ENCODE results near the gene CPED1.

The CPED1 gene

DNA sequence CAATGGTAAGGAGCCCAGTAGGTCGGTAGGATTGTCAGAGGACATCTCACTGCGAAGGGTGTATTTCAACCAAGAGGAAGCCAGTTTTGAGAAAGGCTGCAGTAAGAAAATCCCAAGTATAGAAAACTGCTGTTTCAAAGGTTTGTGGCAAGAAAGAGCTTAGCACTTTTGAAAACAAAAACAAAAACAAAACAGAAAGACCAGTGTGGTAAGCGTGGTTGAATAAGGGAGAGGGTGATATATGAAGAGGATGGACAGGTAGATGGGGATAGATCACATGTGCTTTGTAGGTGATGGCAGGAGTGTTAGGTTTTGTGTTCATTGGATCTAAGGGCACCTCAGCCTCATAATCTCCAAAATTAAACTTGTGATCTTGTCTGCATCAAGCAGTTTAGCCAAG is 198.7 kb downstream of the CPED1 start (continued):
- TF ChIP-seq ZNF223 (tag by site-specific recombination; IDR thresholded peaks at IDR 0.05) = no peak
- no peak for TF ChIP-seq ZBTB17 (tag by site-specific recombination; IDR thresholded peaks at IDR 0.05)
- TF ChIP-seq, protein P1, sequence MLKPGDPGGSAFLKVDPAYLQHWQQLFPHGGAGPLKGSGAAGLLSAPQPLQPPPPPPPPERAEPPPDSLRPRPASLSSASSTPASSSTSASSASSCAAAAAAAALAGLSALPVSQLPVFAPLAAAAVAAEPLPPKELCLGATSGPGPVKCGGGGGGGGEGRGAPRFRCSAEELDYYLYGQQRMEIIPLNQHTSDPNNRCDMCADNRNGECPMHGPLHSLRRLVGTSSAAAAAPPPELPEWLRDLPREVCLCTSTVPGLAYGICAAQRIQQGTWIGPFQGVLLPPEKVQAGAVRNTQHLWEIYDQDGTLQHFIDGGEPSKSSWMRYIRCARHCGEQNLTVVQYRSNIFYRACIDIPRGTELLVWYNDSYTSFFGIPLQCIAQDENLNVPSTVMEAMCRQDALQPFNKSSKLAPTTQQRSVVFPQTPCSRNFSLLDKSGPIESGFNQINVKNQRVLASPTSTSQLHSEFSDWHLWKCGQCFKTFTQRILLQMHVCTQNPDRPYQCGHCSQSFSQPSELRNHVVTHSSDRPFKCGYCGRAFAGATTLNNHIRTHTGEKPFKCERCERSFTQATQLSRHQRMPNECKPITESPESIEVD (tag by site-specific recombination; IDR thresholded peaks at IDR 0.05) = no peak
- TF ChIP-seq ZNF423 (tag by site-specific recombination; IDR thresholded peaks at IDR 0.05) = no peak
- no peak for TF ChIP-seq ZNF433 (tag by site-specific recombination; IDR thresholded peaks at IDR 0.05; ENCODE audit: low read depth)

DNA sequence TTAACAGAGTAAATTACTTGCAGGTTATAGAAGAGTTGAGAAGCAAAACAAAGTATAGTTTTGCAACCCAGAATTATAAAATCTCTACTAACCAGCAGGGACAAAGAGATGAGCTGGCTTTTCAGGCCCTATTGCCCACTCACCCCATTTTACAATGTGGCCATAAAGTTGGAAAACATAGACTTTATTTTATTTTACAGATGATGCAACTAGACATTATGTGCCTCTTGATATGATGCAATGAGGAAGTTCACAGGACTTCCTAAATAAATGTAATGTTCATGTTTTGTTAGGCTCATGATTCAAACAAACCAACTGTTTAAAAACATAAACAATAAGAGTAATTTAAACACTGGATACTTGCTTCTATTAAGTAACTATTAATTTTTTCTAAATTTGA is 199.2 kb downstream of the CPED1 start:
- ChIA-PET POLR2A (no interaction called here), CTCF (no interaction called here)
- TF ChIP-seq, protein P2, sequence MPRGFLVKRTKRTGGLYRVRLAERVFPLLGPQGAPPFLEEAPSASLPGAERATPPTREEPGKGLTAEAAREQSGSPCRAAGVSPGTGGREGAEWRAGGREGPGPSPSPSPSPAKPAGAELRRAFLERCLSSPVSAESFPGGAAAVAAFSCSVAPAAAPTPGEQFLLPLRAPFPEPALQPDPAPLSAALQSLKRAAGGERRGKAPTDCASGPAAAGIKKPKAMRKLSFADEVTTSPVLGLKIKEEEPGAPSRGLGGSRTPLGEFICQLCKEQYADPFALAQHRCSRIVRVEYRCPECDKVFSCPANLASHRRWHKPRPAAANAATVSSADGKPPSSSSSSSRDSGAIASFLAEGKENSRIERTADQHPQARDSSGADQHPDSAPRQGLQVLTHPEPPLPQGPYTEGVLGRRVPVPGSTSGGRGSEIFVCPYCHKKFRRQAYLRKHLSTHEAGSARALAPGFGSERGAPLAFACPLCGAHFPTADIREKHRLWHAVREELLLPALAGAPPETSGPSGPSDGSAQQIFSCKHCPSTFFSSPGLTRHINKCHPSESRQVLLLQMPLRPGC (tag by site-specific recombination; IDR thresholded peaks at IDR 0.05) = no peak
- TF ChIP-seq, protein P3, sequence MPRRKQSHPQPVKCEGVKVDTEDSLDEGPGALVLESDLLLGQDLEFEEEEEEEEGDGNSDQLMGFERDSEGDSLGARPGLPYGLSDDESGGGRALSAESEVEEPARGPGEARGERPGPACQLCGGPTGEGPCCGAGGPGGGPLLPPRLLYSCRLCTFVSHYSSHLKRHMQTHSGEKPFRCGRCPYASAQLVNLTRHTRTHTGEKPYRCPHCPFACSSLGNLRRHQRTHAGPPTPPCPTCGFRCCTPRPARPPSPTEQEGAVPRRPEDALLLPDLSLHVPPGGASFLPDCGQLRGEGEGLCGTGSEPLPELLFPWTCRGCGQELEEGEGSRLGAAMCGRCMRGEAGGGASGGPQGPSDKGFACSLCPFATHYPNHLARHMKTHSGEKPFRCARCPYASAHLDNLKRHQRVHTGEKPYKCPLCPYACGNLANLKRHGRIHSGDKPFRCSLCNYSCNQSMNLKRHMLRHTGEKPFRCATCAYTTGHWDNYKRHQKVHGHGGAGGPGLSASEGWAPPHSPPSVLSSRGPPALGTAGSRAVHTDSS (tag by site-specific recombination; IDR thresholded peaks at IDR 0.05) = no peak
- TF ChIP-seq, protein P4, sequence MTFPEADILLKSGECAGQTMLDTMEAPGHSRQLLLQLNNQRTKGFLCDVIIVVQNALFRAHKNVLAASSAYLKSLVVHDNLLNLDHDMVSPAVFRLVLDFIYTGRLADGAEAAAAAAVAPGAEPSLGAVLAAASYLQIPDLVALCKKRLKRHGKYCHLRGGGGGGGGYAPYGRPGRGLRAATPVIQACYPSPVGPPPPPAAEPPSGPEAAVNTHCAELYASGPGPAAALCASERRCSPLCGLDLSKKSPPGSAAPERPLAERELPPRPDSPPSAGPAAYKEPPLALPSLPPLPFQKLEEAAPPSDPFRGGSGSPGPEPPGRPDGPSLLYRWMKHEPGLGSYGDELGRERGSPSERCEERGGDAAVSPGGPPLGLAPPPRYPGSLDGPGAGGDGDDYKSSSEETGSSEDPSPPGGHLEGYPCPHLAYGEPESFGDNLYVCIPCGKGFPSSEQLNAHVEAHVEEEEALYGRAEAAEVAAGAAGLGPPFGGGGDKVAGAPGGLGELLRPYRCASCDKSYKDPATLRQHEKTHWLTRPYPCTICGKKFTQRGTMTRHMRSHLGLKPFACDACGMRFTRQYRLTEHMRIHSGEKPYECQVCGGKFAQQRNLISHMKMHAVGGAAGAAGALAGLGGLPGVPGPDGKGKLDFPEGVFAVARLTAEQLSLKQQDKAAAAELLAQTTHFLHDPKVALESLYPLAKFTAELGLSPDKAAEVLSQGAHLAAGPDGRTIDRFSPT (tag by site-specific recombination; IDR thresholded peaks at IDR 0.05) = no peak
- TF ChIP-seq ZNF544 (tag by site-specific recombination; IDR thresholded peaks at IDR 0.05) = no peak
- TF ChIP-seq, protein P5, sequence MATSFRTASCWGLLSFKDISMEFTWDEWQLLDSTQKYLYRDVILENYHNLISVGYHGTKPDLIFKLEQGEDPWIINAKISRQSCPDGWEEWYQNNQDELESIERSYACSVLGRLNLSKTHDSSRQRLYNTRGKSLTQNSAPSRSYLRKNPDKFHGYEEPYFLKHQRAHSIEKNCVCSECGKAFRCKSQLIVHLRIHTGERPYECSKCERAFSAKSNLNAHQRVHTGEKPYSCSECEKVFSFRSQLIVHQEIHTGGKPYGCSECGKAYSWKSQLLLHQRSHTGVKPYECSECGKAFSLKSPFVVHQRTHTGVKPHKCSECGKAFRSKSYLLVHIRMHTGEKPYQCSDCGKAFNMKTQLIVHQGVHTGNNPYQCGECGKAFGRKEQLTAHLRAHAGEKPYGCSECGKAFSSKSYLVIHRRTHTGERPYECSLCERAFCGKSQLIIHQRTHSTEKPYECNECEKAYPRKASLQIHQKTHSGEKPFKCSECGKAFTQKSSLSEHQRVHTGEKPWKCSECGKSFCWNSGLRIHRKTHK (tag by site-specific recombination; IDR thresholded peaks at IDR 0.05) = no peak
- TF ChIP-seq ZNF626 (tag by site-specific recombination; IDR thresholded peaks at IDR 0.05) = no peak
- no peak for TF ChIP-seq ZNF600 (tag by site-specific recombination; IDR thresholded peaks at IDR 0.05)
- TF ChIP-seq, protein P6, sequence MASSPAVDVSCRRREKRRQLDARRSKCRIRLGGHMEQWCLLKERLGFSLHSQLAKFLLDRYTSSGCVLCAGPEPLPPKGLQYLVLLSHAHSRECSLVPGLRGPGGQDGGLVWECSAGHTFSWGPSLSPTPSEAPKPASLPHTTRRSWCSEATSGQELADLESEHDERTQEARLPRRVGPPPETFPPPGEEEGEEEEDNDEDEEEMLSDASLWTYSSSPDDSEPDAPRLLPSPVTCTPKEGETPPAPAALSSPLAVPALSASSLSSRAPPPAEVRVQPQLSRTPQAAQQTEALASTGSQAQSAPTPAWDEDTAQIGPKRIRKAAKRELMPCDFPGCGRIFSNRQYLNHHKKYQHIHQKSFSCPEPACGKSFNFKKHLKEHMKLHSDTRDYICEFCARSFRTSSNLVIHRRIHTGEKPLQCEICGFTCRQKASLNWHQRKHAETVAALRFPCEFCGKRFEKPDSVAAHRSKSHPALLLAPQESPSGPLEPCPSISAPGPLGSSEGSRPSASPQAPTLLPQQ (tag by site-specific recombination; IDR thresholded peaks at IDR 0.05) = no peak
- Histone ChIP-seq H3K4me1 (ENCODE audit: control insufficient read depth, insufficient read depth, low read length) (no peaks in the 10 kb centered on the region), H3K9me3 (ENCODE audit: control insufficient read depth, insufficient read depth, low read depth, low read length) (no peaks in the 10 kb centered on the region), H3K4me3 (ENCODE audit: low read depth, low read length) (no peak overlapping the region), H3K36me3 (ENCODE audit: control insufficient read depth in 2 of 2, insufficient read depth in 1 of 2, low read length in 2 of 2) (no peaks in the 10 kb centered on the region), H3K27ac (ENCODE audit: extremely low read depth, low read depth, low read length) (no peak overlapping the region)

DNA sequence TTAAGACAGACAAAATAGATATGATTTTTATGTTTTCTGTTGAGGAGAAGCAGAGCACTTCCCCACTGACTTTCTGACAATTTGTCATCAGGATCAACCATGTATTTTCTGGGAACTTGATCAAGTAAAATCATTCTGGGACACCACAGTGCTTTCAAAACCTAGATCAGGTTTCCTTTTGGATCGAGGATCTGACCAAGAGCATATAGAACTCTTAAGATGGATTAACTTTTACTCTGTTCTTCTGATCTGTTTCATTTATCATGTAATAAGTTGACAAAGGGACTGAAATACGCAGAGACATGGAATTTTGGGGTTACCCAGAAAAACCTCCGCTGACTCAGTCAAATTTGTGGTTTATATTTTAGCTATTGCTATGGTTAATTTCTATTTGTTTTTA is 204.3 kb downstream of the CPED1 start:
- H3K4me3 ChIP-seq (ENCODE audit: low read depth, low read length) = no peak overlapping the region
- TF ChIP-seq ZNF654 (tag by site-specific recombination; IDR thresholded peaks at IDR 0.05; ENCODE audit: low read depth) (no peak), ZNF121 (tag by site-specific recombination; IDR thresholded peaks at IDR 0.05) (no peak), SCRT1 (tag by site-specific recombination; IDR thresholded peaks at IDR 0.05; ENCODE audit: borderline replicate concordance) (no peak), ZNF23 (tag by site-specific recombination; IDR thresholded peaks at IDR 0.05; ENCODE audit: borderline replicate concordance) (no peak), ZNF777 (tag by site-specific recombination; IDR thresholded peaks at IDR 0.05; ENCODE audit: borderline replicate concordance) (no peak), KLF16 (tag by site-specific recombination; IDR thresholded peaks at IDR 0.05) (no peak), EGR2 (tag by site-specific recombination; IDR thresholded peaks at IDR 0.05; ENCODE audit: low read depth) (no peak), IKZF3 (tag by site-specific recombination; IDR thresholded peaks at IDR 0.05) (no peak), ZNF138 (tag by site-specific recombination; IDR thresholded peaks at IDR 0.05; ENCODE audit: borderline replicate concordance) (no peak)
- TF ChIP-seq, protein P7, sequence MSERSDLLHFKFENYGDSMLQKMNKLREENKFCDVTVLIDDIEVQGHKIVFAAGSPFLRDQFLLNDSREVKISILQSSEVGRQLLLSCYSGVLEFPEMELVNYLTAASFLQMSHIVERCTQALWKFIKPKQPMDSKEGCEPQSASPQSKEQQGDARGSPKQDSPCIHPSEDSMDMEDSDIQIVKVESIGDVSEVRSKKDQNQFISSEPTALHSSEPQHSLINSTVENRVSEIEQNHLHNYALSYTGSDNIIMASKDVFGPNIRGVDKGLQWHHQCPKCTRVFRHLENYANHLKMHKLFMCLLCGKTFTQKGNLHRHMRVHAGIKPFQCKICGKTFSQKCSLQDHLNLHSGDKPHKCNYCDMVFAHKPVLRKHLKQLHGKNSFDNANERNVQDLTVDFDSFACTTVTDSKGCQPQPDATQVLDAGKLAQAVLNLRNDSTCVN (tag by site-specific recombination; optimal IDR thresholded peaks at IDR 0.05) = no peak

More for the DNA sequence above, 204.3 kb downstream of the CPED1 start:
- no peaks in the 10 kb centered on the region for H3K4me1 ChIP-seq (ENCODE audit: control insufficient read depth, insufficient read depth, low read length)
- H3K9me3 ChIP-seq (ENCODE audit: control insufficient read depth, insufficient read depth, low read depth, low read length) = no peaks in the 10 kb centered on the region
- no peak overlapping the region for H3K27ac ChIP-seq (ENCODE audit: extremely low read depth, low read depth, low read length)
- CTCF ChIA-PET = no interaction called here
- POLR2A ChIA-PET = no interaction called here
- H3K36me3 ChIP-seq (ENCODE audit: control insufficient read depth in 2 of 2, insufficient read depth in 1 of 2, low read length in 2 of 2) = no peaks in the 10 kb centered on the region
